GM18505 (cell line): ENCODE measurements around the gene HLCS.

Source experiments
- ATAC-seq: cut with Tn5 transposase; IDR thresholded peaks from one replicate; pipeline ENCODE4 v1.9.1; 2021; ENCODE audit not compliant: unreplicated experiment
- POLR2A ChIP-seq: IDR thresholded peaks from 4 replicates; pipeline ENCODE4 v1.6.1; 2011; ENCODE audit warnings: borderline replicate concordance; ENCODE audit not compliant: insufficient read depth, insufficient read length; ENCODE audit errors: extremely low read depth

The HLCS gene

GRCh38 chr21:36889401-36889800 is 77.1 kb downstream of the HLCS start:
- ATAC-seq, result no peak

DNA sequence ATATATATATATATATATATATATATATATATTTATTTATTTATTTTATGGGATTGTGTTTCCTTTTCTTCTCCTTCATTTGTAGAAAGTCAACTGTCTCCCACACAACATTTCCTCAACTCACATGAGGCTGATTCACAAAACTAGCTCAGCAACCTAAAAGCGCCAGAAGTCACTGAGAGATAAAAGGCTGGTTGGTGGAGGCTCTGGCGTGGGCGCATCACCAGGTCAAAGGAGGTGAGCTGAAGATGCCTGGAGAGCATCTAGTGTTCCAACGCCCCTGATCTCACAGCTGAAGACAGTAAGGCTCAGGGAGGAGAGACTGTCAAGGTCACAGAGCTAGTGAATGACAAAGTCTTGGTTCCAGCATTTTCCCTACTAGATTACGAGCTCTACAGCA is 78.0 kb downstream of the HLCS start:
- no peak for TF ChIP-seq POLR2A
- ATAC-seq, result no peak

More at GRCh38 chr21:36889401-36889800, 77.1 kb downstream of the HLCS start:
- no peak for TF ChIP-seq POLR2A

GRCh38 chr21:36887963-36888362 is 78.5 kb downstream of the HLCS start:
- ATAC-seq, result no peak
- no peak for TF ChIP-seq POLR2A

- ATAC-seq, result no peak
- no peak for TF ChIP-seq POLR2A
Measured at GRCh38 chr21:36883532-36884486, 82.7 kb downstream of the HLCS start.

GRCh38 chr21:36882776-36883175 is 83.7 kb downstream of the HLCS start:
- no peak for ATAC-seq
- TF ChIP-seq POLR2A, result no peak

DNA sequence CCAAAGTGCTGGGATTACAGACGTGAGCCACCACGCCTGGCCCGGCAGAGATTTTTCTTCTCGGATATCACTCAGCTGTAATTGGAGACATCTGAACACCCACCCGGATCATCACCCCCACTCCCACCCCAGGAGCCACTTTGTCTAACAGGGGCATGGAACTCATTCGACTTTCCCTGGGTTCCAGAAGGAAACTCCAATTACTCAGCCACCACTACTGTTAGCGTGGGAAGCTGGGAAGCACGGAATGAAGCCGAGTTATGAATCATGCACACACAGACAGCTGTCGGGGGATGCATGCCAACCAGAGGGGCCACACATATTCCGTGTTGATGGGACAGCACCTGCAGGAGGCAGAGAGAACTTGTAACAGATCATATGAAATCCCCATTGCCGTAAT is 85.2 kb downstream of the HLCS start:
- no peak for TF ChIP-seq POLR2A
- no peak for ATAC-seq

DNA sequence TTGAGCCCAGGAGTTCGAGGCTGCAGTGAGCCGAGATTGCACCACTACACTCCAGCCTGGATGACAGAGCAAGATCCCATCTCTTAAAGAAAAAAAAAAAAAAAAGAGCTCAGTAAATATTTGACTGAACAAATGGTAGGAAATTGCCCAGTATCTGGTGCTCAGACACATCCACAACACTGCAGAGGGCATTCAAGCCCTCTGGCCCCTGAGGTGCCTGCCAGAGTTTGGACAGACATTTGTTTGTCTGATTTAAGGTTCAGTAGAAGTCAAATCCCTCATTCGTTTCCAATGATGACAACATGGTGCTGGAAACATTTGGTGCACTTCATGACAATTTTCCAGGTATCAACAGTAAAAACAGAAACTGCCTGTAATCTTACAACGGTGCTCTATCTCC is 86.6 kb downstream of the HLCS start:
- TF ChIP-seq POLR2A, result no peak
- ATAC-seq, result no peak

DNA sequence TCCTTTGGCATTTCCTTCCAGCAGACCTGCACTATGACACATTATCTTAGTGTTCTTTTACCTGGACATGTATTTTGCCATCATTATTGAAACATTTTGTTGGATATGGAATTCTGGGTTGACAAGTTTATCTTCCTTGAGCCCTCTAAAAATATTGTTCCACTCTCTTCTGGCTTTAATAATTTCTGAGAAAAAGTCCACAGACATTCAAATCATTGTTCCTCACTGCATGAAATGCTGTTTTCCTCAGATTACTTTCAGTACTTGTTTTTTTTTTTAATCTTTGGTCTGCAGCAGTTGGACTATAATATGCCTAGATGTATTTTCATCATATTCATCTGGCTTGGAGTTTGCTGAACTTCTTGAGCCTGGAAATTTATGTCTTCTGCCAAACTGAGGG is 88.7 kb downstream of the HLCS start:
- TF ChIP-seq POLR2A, result no peak
- no peak for ATAC-seq

GRCh38 chr21:36874665-36875064 is 91.8 kb downstream of the HLCS start:
- TF ChIP-seq POLR2A, result no peak
- no peak for ATAC-seq

- no peak for ATAC-seq
- no peak for TF ChIP-seq POLR2A
Measured at GRCh38 chr21:36873513-36873912, 93.0 kb downstream of the HLCS start.

DNA sequence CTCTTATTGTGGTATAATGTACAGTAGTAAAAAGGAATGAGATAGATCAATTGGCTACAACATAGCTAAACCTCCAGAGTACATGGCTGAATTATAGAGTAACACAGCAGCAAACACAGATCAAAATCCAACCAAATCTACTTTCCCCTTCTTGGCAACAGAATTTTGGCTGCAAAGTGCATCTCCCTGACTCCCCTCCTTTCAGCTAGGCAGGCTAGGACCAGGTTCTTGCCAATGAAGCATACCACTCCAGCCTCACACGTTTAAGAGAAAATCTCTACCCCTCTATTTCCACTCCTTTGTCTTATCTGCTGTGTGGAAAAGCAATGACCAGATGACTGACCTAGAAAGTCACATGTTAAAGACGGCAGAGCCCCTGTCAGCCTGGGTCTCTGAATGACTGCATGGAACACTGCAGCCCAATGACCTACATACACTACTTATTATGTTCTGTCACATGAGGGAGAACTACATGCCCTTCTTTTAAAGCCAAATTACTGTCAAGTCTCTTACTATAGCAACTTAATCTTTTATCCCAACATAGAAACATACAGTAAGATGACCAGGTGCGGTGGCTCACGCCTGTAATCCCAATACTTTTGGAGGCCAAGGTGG is 99.1 kb downstream of the HLCS start:
- ATAC-seq, result no peak
- TF ChIP-seq POLR2A, result no peak

GRCh38 chr21:36866419-36866818 is 100.0 kb downstream of the HLCS start:
- TF ChIP-seq POLR2A, result no peak

GRCh38 chr21:36864974-36865373 is 101.5 kb downstream of the HLCS start:
- TF ChIP-seq POLR2A, result no peak
- ATAC-seq, result no peak

More at GRCh38 chr21:36866419-36866818, 100.0 kb downstream of the HLCS start:
- no peak for ATAC-seq

- ATAC-seq, result no peak
- no peak for TF ChIP-seq POLR2A
Measured at GRCh38 chr21:36863260-36863659, 103.2 kb downstream of the HLCS start.
